Small intestine (tissue), 7 donors: Measurements from ENCODE around the gene OXLD1. TPM values are rescaled to one million over a fixed set of nuclear protein-coding genes. Genes with fewer than 3 reads are reported as not detected.
A peak's percentile ranks its signal among the peaks of the same experiment; 100 is the strongest.

Experiments used
- DNase-seq, 2 donors: peaks; one replicate each; pipeline versions ENCODE4 v3.0.0 to v3.0.0-alpha.2; 2013
- FAIRE-seq: peaks from 2 replicates; lab custom pipeline; 2012; peaks lifted over from hg19 to GRCh38; lab: Jason Lieb, UNC
- H3K27ac ChIP-seq, 3 donors: one replicate each; pipeline ENCODE4 v1.5.1; 2013; ENCODE audit warnings: low read length in 2 of 3, mild to moderate bottlenecking in 2 of 3, control low read depth in 1 of 3, inconsistent platforms in 1 of 3, low read depth in 1 of 3, moderate library complexity in 1 of 3
- H3K27me3 ChIP-seq, 3 donors: one replicate each; pipeline ENCODE4 v1.6.1; 2013; ENCODE audit warnings: low read length in 3 of 3, inconsistent platforms in 1 of 3; ENCODE audit not compliant: control insufficient read depth in 3 of 3, insufficient read depth in 3 of 3
- H3K36me3 ChIP-seq, 3 donors: one replicate each; pipeline ENCODE4 v1.6.1; 2013; ENCODE audit warnings: low read length in 3 of 3, inconsistent platforms in 1 of 3, low read depth in 1 of 3, mild to moderate bottlenecking in 1 of 3, moderate library complexity in 1 of 3; ENCODE audit not compliant: control insufficient read depth in 3 of 3, insufficient read depth in 2 of 3
- H3K4me1 ChIP-seq, 3 donors: one replicate each; pipeline ENCODE4 v1.6.1; 2013; ENCODE audit warnings: low read length in 2 of 3, inconsistent platforms in 1 of 3, low read depth in 1 of 3, mild to moderate bottlenecking in 1 of 3, moderate library complexity in 1 of 3; ENCODE audit not compliant: control insufficient read depth in 3 of 3, insufficient read depth in 2 of 3
- H3K4me3 ChIP-seq, 3 donors: one replicate each; pipeline ENCODE4 v1.5.1; 2013; ENCODE audit warnings: low read length in 3 of 3, control low read depth in 1 of 3, inconsistent platforms in 1 of 3, low read depth in 1 of 3, mild to moderate bottlenecking in 1 of 3, moderate library complexity in 1 of 3
- H3K9me3 ChIP-seq, 2 donors: one replicate each; pipeline ENCODE4 v1.6.1; 2013; ENCODE audit warnings: low read depth in 1 of 2, low read length in 1 of 2; ENCODE audit not compliant: control insufficient read depth in 2 of 2, insufficient read depth in 1 of 2
- WGBS, 3 donors: extraction: QIAGEN DNeasy Blood & Tissue Kit; methylation state at CpG; one replicate each; pipeline ENCODE4 v1.1.7; 2013; 5-methylcytosine and 5-hydroxymethylcytosine counted together
- polyA plus RNA-seq, 4 donors: library from polyadenylated mRNA; stranded (reverse) in 3 of 4; unstranded in 1 of 4; fragments of 200-250 nt in 3 of 4; fragments of 120-200 nt in 1 of 4; gene quantifications; one replicate each; pipeline versions ENCODE4 v1.2.1 to v1.2.3, GENCODE V29; 2013
- donor health status: healthy with polysubstance abuse.
- donor health status: control.
- donor health status: control.
- donor health status: Bipolar disorder and iron deficiency.
- donor health status: healthy.

OXLD1 gene
- polyA plus RNA-seq, 4 donors = 22.1 to 76.0 (median 65.2) TPM

GRCh38 chr17:81688616-81689015, 22.2 kb upstream of the OXLD1 start:
- H3K4me1 ChIP-seq = peaks cover 0 to 13% (median 0%) of the 10 kb centered on the region in 3 donors
- H3K4me3 ChIP-seq = no peak overlapping the region
- DNase-seq (no peak), FAIRE-seq (no peak)
- H3K36me3 ChIP-seq = peaks cover 5 to 91% (median 23%) of the 10 kb centered on the region in 3 donors
- no peaks in the 10 kb centered on the region for H3K9me3 ChIP-seq
- no peaks in the 10 kb centered on the region for H3K27me3 ChIP-seq
- no peak overlapping the region for H3K27ac ChIP-seq
- WGBS, 3 donors = 92 to 94% (median 92%) methylated on average over 14 of the region's 14 CpGs

GRCh38 chr17:81687770-81688541, 21.6 kb upstream of the OXLD1 start:
- 93 to 96% (median 94%) methylated on average over 38 to 41 of the region's 41 CpGs for WGBS, 3 donors
- no peaks in the 10 kb centered on the region for H3K27me3 ChIP-seq
- FAIRE-seq = no peak

GRCh38 chr17:81686614-81687013, 20.2 kb upstream of the OXLD1 start:
- peaks cover 0 to 13% (median 4%) of the 10 kb centered on the region in 3 donors for H3K4me1 ChIP-seq
- H3K27me3 ChIP-seq = no peaks in the 10 kb centered on the region
- 88 to 95% (median 95%) methylated on average over 18 to 20 of the region's 20 CpGs for WGBS, 3 donors
- peaks cover 3 to 76% (median 19%) of the 10 kb centered on the region in 3 donors for H3K36me3 ChIP-seq
- DNase-seq = no peak
- FAIRE-seq = no peak
- H3K27ac ChIP-seq = no peak overlapping the region
- no peak overlapping the region for H3K4me3 ChIP-seq
- H3K9me3 ChIP-seq = no peaks in the 10 kb centered on the region

More at GRCh38 chr17:81687770-81688541, 21.6 kb upstream of the OXLD1 start:
- peaks cover 3 to 85% (median 22%) of the 10 kb centered on the region in 3 donors for H3K36me3 ChIP-seq
- no peak overlapping the region for H3K4me3 ChIP-seq
- H3K27ac ChIP-seq = no peak overlapping the region
- H3K9me3 ChIP-seq = no peaks in the 10 kb centered on the region
- DNase-seq = no peak
- peaks cover 0 to 13% (median 0%) of the 10 kb centered on the region in 3 donors for H3K4me1 ChIP-seq

GRCh38 chr17:81685108-81685507, 18.7 kb upstream of the OXLD1 start:
- WGBS, 3 donors = 53 to 69% (median 60%) methylated on average over 12 of the region's 12 CpGs
- peaks cover 3 to 73% (median 15%) of the 10 kb centered on the region in 3 donors for H3K36me3 ChIP-seq
- peaks cover 0 to 13% (median 4%) of the 10 kb centered on the region in 3 donors for H3K4me1 ChIP-seq
- H3K27me3 ChIP-seq = no peaks in the 10 kb centered on the region
- FAIRE-seq (no peak), DNase-seq (no peak)
- H3K27ac ChIP-seq = no peak overlapping the region
- no peaks in the 10 kb centered on the region for H3K9me3 ChIP-seq
- peak overlapping the region in 2 of 3 donors; percentile 95 to 97 for H3K4me3 ChIP-seq

GRCh38 chr17:81684442-81684911, 18.1 kb upstream of the OXLD1 start:
- DNase-seq (peak; percentile 12 to 30), FAIRE-seq (no peak)
- Histone ChIP-seq H3K27me3 (no peaks in the 10 kb centered on the region), H3K27ac (peak overlapping the region in 2 of 3 donors; percentile 75 to 82), H3K9me3 (no peaks in the 10 kb centered on the region), H3K4me3 (peak overlapping the region; percentile 95 to 98 (median 97)), H3K36me3 (peaks cover 3 to 71% (median 14%) of the 10 kb centered on the region in 3 donors), H3K4me1 (peaks cover 0 to 13% (median 4%) of the 10 kb centered on the region in 3 donors)
- WGBS, 3 donors = 1 to 2% (median 1%) methylated on average over 16 of the region's 16 CpGs

- Histone ChIP-seq H3K36me3 (peaks cover 1 to 65% (median 10%) of the 10 kb centered on the region in 3 donors), H3K4me3 (peak within 1 kb of the TSS; percentile 95 to 98 (median 97)), H3K27me3 (no peaks in the 10 kb centered on the region), H3K9me3 (no peaks in the 10 kb centered on the region), H3K27ac (peak within 1 kb of the TSS; percentile 62 to 82 (median 75)), H3K4me1 (peaks cover 0 to 13% (median 4%) of the 10 kb centered on the region in 3 donors)
- FAIRE-seq (no peak), DNase-seq (peak; percentile 99 to 100)
- 0 to 1% (median 1%) methylated on average over 85 to 112 of the region's 112 CpGs for WGBS, 3 donors
Measured at GRCh38 chr17:81683584-81684441, 17.4 kb upstream of the OXLD1 start, which contains the start of the genes ARL16 and HGS. Gene ARL16 (minus strand): TSS chr17:81683797. CDS start chr17:81683753, 44 bp downstream. Gene HGS (plus strand): TSS chr17:81684011. CDS start chr17:81684067, 56 bp downstream.

- Histone ChIP-seq H3K27ac (peak overlapping the region in 2 of 3 donors; percentile 62 to 64), H3K9me3 (no peaks in the 10 kb centered on the region), H3K4me3 (peak overlapping the region; percentile 81 to 97 (median 95)), H3K36me3 (peaks cover 0 to 58% (median 7%) of the 10 kb centered on the region in 3 donors), H3K4me1 (peaks cover 0 to 13% (median 4%) of the 10 kb centered on the region in 3 donors), H3K27me3 (no peaks in the 10 kb centered on the region)
- DNase-seq (no peak), FAIRE-seq (no peak)
- WGBS, 3 donors = 0 to 1% (median 0%) methylated on average over 17 to 37 of the region's 37 CpGs
Measured at GRCh38 chr17:81683208-81683583, 16.8 kb upstream of the OXLD1 start.
